ENCODE data around the gene LPIN3.
"Not testable (repeated sequence)": the region's sequence is repeated elsewhere in the genome, so short reads cannot be mapped to it uniquely, and the experiment has no call there.

Gene LPIN3, protein sequence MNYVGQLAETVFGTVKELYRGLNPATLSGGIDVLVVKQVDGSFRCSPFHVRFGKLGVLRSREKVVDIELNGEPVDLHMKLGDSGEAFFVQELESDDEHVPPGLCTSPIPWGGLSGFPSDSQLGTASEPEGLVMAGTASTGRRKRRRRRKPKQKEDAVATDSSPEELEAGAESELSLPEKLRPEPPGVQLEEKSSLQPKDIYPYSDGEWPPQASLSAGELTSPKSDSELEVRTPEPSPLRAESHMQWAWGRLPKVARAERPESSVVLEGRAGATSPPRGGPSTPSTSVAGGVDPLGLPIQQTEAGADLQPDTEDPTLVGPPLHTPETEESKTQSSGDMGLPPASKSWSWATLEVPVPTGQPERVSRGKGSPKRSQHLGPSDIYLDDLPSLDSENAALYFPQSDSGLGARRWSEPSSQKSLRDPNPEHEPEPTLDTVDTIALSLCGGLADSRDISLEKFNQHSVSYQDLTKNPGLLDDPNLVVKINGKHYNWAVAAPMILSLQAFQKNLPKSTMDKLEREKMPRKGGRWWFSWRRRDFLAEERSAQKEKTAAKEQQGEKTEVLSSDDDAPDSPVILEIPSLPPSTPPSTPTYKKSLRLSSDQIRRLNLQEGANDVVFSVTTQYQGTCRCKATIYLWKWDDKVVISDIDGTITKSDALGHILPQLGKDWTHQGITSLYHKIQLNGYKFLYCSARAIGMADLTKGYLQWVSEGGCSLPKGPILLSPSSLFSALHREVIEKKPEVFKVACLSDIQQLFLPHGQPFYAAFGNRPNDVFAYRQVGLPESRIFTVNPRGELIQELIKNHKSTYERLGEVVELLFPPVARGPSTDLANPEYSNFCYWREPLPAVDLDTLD

DNA sequence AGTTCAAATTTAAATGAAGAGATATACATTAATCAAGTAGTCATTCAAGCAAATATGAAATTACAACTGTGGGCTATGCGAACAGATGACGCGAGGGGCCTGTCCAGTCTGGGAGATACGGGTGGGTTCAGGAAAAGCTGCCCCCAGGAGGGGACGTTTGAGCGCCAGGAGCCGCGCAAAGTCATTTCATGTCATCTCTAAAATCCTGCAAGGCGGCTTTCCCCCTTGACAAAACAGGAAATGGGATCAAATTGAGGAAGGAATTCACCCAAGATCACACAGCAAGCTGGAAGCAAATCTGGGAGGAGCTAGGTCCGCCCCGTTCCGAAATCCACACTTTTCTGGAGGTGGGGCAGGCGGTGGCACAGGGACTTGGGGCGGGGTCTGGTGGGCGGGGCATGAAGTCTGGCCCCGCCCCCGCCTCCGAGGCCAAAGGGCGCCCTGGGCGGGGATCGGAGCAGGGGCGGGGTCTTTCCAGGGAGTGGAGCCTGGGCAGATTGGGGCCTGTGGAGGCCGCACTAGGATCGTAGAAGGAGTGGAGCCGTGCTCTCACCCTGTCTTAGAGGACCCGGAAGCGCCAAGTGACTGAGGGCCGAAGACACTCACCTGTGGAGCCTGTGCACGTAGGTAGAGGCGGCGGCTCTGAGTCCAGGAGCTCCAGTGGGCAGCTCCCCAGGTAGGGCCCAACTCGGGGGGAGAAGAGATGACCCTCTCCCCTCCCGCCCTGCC, at the start of gene LPIN3:
Gene LPIN3 (plus strand): TSS at position 495 of the 729 bp plus-strand sequence. CDS start 4,983 bp downstream, outside the sequence.
- DNase-seq (ENCODE audit: low read depth), result peak; percentile 83

DNA sequence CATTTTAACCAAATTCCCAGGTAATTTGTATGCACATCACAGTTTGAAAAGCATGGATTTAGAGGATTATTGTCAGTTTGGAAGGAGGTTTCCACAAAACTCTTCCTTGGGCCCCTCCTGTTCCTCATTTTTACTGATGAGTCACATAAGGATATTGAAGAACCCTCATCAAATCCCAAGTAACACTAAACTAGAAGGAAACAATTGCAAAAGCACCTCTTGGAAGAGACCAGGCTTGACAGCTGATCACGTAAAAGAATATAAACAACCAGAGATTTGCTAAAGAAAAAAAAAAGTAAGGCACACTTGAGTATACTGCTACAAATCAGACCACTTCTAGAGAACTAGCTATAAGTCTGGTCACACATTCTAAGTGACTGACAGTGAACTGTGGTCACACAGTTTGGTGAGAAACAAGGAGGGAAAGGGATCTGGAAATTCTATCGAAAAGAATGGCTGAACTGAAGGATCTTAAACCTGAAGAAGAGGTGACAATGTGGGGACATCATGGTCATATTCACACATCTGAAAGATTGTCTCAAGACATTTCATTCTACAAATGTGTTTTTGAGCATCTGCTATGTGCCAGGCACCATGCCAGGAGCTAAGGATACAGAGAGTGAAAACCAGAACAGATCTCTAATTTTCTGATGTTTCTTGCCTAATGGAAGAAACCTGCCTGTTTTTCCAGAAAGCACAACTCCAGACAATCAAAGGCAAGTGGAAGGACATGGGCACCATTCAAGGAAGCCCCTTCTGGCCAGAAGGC, 47.2 kb upstream of the LPIN3 start:
- no peak for DNase-seq (ENCODE audit: low read depth)

DNA sequence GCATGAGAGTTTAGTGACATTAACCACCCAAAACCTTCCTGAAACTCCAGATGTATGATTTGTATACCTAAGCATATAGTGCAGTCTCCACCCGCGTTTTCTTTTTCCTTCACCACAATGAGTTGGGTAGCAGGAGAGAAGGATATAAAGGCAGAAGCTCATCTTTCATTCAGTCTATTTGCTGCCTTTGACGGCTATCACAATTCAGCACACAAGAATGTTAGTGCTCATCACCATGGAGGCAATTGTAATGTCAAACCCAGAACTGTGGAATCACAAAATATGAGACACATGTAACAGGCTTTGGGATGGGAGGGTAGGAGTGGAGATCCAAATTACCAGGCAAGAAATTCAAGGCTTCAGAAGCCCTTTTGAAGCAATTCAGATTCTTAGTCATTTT, 40.7 kb upstream of the LPIN3 start:
- no peak for DNase-seq (ENCODE audit: low read depth)

DNA sequence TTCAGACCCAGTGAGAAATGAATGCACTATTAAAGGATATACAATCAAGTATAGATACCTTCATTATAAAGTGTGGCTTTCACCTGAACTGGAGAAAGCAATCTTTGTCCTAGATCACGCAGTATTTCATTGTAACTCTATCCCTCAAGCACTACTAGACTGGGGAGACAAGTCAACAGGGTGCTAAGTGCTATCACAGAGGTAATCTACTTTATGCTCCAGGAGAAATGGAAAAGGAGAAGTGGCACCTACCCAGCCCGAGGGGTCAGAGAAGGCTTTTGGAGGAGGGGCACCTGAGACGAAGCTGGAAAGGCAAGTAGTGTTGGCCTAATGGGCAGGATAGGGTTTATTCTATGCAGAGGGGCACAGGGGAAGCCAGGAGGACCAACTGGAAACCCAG, 40.2 kb upstream of the LPIN3 start:
- no peak for DNase-seq (ENCODE audit: low read depth)

DNA sequence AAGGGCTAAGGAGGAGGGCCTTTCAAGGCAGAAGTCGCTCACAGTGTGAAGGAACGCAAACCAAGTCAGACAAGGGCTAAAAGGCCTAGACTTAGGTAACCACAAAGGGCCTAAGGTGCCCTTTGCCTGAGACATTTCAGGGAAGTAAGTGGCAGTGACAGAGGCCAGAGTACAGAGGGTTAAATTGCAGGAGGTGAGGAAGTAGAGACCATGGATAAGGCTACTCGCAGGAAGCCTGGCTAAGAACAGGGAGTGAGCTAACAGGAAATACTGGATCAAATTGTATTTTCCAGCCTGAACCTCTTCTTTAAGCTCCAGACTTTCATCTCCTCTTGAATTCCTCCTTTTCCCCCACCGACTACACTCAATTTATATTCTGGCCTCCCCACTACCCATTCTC, 39.7 kb upstream of the LPIN3 start:
- no peak for DNase-seq (ENCODE audit: low read depth)

DNA sequence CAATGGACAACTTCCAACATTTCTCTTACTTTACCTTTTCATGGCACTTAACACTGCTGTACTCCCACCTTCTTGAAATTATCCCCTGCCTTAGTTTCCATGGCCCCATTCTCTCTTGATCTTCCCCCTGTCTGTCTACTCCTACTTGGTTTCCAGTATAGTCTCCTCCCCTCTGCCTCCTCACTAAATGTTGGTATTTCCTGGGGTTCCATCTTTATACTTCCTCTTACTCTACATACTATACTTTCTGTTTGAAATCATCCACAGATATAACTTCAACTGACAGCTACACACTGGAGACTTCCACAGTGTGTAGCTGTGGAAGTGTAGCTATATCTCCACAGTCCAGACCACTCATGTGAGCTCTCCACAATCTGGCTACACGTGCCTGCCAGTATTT, 36.6 kb upstream of the LPIN3 start:
- no peak for DNase-seq (ENCODE audit: low read depth)

DNA sequence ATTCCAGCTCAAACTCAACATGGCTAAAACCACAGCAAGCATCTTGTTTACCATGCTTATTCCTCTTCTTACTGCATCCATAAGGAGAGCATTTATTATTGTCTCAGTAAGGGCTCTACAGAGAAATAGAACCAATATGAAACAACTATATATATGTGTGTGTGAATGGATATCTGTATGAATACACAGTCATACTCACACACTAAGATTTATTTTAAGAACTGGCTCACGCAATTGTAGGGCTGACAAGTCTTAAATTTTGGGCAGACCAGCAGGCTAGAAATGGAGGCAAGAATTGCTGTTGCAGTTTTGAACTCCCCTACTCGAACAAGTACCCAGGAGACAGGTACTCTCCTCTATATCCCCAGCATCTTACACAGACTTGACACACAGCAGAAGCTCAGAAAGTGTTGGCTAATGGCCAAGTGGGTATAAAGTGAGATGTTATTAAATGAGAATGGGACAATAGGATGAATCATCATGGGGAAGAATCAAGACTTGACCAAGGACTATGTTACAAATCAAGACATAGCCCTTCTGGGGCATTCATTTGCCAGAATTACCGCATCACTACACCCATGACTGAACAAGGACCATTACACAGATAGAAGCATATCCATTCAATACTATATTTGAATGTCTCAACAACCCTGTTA, 36.1 kb upstream of the LPIN3 start:
- DNase-seq (ENCODE audit: low read depth), result no peak

DNA sequence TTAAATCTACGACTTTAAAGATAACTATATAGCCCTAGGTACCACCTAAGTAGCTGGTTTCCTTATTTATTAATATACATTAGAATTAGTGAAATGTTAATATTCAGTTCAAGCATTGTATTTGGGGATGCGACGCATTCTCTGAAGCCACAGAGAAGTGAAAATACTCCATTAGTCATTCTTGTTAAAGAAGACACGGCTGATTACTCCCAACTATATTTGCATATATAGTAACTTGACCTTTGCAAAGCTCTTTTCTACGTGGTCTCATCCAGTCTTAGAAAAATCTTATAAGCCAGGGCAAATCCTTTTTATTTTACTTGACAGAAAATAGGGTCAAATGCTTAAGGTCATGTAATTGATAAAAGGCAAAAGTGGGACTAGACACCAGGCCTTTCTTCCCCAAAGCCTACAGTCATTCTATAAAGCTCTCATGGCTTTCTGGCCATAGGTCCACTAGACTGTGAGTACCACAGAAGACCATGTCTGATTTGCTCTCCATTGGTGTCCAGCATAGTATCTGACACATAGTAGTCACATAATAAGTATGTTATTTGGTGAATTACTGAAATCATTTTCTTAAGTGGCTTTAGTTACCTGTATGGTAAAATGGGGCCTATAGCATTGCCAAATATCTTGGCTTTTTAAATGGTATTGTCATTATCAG, 34.4 kb upstream of the LPIN3 start:
- DNase-seq (ENCODE audit: low read depth), result no peak

DNA sequence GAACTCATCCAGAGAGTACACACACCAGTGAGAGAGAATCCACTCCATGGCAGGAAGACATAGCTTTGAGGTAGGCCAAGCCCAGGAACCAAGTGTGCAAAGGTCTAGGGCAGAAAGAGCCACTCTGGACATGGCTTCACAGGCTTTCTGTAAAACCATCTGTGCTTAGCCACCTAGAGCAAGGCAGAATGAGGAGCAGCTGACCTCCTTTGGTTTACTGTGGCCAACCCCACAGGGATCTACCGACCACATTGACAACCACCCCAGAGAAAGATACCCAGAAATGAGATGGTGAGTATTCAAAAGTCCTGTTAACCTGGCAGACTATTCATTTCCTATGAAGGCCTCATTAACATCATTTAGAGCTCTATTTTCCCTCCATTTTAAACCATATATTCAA, 33.6 kb upstream of the LPIN3 start:
- no peak for DNase-seq (ENCODE audit: low read depth)

DNA sequence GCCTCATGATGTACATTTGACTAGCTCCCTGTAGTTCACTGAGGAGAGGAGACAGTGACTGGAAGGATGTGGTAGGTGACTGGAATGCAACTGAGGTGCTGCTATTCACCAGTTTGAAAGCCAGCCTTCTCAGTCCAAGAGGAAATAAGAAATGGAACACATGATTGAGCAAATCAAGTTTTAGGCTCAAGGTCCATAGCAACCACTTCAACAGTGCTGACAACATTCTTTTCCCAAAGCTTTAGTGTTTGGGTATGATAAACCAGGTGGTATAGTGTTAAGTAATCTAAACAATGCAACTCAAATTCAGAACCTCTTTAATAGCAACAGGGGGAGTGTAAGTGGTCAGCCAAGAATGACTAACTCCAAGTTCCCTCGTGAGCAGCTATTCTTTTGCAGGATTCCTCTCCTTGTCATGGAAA, 32.3 kb upstream of the LPIN3 start:
- DNase-seq (ENCODE audit: low read depth), result no peak

DNA sequence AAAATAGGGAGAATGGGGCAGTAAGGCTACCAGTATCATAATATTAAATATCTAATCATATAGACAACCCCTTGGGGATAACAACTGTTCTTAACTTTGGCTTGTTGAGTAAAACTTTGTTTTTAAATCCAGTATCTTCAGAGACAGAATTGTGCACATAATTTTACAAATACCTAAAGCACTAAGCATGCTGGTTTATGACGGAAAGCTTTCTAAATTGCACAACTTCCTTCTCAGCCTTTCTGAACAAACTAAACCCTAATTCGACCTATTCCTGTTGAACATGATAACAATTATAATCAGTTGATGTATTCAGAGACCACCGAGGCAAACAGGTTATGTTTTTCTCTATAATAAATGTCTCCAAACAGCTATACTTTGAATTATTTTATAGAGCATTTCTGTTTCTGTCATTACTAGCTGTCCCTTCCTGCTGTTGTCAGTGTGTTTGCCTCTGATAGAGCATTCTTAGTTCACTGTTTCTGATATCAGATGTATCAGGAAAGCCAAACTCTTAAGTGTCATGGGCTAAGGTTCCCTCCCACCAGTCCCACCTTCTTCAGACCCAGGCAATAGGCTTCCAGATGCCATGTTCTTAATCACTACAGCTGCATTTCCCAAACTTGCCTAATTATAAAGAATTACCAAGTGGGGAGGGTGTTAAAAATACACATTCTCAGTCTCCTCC, 31.8 kb upstream of the LPIN3 start:
- DNase-seq (ENCODE audit: low read depth), result no peak

DNA sequence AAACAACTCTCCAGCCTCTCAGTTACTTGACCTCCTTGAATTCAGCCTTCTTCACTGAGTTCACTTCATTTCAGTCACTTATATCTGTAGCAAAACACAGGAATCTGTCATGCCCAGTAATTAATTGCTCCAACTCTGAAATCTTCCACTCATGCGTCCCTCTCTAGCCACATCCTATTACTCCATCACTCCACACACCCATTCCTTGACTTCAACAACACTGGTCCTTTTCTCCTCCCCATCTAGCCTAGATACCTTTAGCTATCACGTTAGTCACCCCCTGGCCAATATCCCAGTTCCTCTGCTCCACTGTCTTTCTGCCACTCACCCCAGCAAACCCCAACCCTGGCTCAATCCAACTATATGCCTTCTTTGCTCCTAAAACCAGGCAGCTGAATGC, 30.8 kb upstream of the LPIN3 start:
- DNase-seq (ENCODE audit: low read depth), result no peak

DNA sequence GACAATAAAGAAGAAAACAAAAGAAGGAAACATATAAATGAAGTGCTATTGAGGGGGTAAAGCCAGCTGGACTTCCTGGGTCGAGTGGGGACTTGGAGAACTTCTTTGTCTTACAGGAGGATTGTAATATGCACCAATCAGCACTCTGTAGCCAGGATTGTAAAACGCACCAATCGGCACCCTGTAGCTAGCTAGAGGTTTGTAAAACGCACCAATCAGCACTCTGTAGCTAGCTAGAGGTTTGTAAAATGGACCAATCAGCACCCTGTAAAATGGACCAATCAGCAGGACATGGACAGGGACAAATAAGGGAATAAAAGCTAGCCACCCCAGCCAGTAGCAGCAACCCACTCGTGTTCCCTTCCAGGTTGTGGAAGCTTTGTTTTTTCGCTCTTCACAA, 28.6 kb upstream of the LPIN3 start:
- DNase-seq (ENCODE audit: low read depth), result not testable (repeated sequence)

DNA sequence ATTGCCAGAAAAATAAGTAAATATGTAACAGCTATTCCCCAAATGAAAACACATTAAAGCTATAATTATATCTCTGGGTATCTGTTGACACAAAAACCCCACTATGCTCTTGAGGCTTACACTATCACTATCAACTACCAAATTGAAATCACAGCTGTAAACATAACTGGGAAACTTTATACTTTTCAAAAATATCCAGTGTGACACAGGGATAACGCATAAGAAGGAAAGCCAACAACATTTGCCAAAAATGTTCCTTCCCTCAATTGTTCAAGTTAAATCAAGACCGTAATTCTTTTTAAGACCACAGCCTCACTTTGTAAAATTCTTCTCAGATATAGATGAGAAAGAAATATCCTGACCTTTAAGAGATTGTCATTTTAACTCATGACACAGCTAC, 26.2 kb upstream of the LPIN3 start:
- no peak for DNase-seq (ENCODE audit: low read depth)

DNA sequence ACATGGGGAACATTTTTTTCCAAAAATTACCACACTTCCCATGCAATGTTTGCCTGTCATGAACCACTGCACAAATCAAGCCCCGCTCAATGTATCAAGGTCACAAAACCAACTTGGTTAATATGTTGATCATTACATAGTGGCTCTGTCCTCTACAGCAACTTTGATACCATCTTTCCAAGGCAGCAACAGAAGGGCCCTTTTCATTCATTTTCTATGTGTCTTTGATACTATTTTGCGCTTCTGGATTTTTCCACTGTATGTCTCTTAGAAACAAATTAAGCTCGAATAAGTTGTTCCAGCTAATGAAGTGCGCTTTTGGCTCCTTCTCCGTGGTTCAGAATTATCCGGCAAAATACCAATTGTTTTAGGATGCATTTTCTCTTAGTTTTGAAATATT, 24.6 kb upstream of the LPIN3 start:
- DNase-seq (ENCODE audit: low read depth), result no peak

DNA sequence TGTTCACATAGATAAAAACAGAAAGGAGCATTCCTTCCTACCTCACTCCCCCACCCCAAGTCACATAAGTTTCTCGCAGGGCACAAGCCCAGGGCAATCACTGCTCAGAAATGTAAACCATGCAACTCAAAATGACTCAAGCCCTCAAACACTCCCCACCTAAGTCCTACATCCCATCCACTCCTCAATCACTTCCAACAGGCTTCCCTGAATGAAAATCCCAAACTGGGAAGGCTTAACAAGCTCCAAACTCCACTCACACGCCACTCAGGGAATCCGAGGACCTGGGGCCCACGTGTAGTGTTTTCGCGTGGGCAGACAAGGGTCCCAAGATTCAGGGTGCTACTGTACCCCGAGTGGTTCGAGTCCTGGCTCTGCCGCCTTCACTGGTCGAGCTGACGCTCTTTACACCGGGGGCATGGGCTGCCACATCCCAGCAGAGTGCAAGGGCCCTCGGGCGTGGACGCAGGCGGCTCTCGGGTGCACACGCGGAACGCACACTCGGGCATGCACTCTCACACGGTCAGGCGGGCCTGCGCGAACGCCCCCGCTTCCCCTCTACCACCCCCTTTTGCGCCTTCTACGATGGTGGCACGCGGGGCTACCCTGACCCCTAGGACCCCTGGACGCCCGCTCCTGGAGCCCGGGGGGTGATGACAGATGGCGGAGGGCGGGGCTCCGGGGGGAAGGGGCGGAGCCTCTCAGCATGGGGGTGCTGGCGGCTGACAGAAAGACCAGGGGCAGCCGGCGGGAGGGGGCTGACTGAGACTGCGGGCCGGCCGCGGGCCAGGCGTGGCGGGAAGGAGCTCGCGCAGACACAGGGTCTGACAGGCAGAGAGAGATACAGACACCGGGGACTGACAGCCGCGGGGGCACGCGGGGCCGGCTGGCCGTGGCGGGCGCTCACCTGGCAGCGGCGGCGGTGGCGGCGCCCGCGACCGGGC, 23.7 kb upstream of the LPIN3 start:
- DNase-seq (ENCODE audit: low read depth), result no peak

DNA sequence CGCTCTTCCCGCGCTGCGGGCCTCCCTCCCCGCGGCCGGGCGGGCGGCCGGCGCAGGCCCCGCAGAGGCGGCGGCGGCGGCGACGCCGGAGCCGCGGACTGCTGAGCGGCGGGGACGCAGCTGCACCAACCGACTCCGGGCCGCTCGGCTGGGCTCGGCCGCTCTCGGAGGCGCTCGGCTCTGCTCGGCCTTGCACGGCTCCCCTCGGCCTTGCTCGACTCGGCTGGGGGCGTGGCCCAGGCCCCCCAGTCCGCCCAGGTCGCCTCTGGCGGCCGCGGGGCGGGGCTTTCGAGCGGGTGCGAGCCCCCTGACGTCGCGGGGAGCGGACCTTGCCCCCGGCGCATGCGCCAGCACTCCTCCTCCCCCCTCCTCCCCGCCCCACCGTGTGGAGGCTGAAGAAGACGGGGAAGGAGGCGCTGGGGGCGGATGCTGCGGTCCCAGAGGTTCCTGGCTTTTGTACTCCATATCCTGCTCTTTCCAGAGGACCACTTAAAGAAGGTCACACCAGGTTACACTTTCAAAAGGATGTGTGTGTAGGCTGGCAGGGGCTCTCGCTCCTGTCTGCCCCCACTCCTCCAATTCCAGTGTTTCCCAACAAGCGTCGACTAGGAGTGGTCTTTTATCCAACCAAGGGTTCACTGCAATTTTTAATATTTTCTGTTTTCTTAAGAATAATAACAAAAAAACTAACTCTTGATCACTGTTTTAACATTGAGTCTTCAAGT, 22.9 kb upstream of the LPIN3 start, which contains the start of gene ZHX3:
Gene ZHX3 (minus strand): TSS at position 186 of the 725 bp plus-strand sequence. CDS start 112,815 bp downstream, outside the sequence.
- DNase-seq (ENCODE audit: low read depth), result peak; percentile 93

DNA sequence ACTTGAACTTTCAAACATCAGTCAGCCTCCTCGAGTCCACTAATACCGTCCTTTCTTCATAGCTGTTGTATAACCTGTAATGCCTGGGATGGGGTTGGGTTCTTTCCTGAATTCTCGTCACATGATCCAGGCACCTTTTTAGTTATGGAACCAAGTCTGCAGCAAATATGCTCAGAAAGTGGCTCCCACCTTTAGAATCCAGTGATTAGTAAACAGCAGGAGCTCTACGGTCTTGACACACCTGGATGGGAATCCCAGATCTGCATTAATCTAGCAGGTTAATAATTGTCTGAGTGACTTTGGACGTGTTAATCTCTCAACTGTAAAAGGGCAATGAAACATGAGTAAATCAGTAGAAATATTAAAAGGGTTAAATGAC, 22.4 kb upstream of the LPIN3 start:
- DNase-seq (ENCODE audit: low read depth), result no peak
